ENCODE measurements around the gene KRTAP17-1.
"Not testable (repeated sequence)": the region's sequence is repeated elsewhere in the genome, so short reads cannot be mapped to it uniquely, and the experiment has no call there.

The KRTAP17-1 gene, protein sequence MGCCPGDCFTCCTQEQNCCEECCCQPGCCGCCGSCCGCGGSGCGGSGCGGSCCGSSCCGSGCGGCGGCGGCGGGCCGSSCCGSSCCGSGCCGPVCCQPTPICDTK

DNA sequence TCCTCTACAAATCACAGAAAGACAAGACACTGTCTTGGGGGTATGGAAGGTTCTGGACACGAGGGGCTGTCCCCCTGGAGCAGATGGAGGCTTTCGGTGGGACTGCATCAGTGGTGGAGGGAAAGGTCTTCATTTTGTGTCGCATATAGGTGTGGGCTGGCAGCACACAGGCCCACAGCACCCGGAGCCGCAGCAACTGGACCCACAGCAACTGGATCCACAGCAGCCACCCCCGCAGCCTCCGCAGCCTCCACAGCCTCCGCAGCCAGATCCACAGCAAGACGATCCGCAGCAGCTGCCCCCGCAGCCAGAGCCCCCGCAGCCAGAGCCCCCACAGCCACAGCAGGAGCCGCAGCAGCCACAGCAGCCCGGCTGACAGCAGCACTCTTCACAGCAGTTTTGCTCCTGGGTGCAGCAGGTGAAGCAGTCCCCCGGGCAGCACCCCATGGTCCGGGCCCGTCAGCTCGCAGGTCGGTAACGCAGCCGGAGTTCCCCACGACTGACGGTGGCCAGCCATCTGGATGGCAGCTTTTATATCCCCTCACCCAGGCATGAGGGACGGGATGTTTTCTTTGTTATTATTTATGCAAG is at the start of gene KRTAP17-1:
Gene KRTAP17-1, minus strand, starts transcription at position 507 of the 591 bp plus-strand sequence. Its CDS starts 60 bp downstream, at position 447.
- FAIRE-seq (no peak), DNase-seq (ENCODE audit: low spot score) (no peak)

DNA sequence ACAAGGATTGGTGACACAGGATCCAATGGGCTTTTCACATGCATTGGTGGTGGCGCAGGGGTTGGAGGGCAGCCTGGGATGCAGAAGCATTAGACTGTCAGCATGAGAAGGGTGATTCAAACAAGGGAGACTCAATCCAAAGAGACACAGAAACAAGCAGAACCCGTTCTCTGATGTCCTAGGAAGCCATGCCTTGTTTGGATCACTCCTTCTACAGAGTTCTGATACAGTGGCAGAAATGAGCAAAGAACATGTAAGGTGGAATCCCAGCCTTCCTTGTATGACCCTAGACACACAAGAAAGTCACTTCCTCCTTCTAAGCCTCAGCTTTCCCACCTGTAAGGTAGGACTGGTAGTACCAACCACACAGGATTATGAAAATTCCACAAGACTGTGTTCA is 48.4 kb upstream of the KRTAP17-1 start:
- no peak for DNase-seq (ENCODE audit: low spot score)
- FAIRE-seq = no peak

DNA sequence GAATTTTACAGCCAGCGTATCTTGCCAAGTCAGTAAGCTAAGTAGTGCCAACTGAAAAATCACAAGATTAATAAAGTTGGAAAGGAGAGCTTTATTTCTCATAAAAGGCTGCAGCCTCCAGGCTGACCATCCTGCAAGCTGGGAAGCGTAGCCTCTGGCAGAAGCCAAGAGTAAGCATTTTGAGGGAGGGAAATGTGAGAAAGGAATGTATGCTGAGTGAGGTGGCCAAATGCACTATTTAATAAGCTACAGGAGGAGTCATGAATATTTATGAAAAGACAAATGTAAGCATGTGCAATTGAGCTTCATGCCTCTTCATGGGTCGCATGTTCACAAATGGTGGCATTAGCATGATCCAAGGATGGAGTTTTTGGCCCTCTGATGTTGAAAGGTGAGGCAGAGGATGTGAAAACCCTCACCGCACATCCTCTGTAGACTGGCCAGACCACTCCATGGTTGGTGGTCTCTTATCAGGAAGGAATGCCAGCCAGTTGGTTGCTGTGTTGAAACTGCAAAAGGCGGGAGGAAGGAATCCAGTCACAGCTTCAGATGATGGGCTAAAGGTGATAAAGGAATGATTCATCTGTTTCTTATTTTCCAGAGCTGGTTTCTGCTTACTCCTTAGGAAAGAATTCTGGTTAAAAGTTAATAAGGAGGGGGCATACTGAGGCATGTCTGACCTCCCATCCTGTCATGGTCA is 44.9 kb upstream of the KRTAP17-1 start:
- FAIRE-seq (peak; percentile 98), DNase-seq (ENCODE audit: low spot score) (peak; percentile 98)

DNA sequence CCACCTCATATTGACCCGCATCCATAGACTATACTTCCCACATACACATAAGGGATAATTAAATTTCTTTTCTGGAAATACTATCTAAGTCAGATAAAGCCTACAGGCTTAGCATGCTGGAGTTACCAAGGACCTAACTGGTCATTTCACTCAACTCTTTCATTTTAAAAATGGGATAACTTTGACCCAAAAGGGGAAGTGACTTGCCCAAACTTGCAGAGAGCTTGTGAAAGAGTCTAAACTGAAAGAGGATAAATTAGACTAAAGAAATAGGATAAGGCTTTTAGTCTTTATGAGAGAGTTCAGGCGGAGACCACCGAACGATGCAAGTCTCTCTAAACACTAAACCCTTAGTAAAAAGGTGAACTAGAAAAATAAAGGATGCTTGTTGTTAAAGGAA is 39.0 kb upstream of the KRTAP17-1 start:
- FAIRE-seq (no peak), DNase-seq (ENCODE audit: low spot score) (no peak)

DNA sequence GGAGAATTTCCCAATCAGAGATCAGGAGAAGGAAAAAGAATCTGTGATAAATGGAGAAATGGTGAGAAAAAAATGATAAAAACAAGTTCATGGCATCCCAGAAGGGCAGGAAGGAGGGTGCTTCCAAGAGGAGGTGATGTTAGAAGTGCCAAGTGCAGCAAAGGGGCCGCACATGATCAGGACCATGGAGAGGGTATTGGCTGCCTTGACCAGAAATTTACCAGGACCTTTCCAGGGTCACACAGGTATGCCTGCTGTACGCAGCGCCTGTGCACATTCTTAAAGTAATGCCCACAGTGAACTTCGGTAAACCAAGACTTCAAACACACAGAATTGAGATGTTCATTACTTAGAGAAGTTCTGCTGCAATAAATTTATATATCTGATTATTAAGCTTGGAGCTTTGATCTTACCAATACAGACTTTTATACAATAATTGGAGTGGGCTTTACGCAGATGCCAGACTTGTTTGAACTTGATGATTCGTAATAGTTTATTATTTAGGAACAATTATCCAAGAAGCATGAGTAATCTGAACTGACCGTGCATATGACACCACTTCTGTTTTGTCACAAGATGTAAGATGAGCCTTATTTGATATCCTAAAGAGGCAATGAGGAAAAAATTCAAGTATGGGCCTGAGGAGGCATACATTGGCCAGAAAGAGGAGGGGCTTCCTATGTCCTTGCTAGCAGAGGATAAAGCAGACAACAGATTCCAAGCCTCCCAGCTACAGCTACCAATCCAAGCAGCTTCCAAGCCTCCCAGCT is 37.3 kb upstream of the KRTAP17-1 start:
- no peak for FAIRE-seq
- DNase-seq (ENCODE audit: low spot score) = no peak

DNA sequence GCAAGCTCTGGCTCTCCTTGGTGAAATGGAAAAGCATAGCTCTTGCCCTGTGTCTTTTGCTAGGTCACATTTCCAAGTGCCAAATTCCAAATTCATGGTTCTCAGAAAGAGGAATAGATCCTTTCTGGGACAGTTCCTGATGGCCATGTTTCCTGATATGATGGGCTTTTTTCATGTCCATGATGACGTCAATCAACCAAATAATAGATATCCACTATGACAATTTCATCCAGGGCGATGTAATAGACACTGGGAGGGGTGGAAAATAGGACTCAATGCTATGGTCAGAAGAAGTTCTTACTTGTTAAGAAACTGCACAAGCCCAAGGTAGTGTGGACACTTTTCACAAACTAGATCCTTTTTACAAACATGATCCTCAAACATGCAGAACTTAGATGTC is 35.7 kb upstream of the KRTAP17-1 start:
- no peak for DNase-seq (ENCODE audit: low spot score)
- no peak for FAIRE-seq

DNA sequence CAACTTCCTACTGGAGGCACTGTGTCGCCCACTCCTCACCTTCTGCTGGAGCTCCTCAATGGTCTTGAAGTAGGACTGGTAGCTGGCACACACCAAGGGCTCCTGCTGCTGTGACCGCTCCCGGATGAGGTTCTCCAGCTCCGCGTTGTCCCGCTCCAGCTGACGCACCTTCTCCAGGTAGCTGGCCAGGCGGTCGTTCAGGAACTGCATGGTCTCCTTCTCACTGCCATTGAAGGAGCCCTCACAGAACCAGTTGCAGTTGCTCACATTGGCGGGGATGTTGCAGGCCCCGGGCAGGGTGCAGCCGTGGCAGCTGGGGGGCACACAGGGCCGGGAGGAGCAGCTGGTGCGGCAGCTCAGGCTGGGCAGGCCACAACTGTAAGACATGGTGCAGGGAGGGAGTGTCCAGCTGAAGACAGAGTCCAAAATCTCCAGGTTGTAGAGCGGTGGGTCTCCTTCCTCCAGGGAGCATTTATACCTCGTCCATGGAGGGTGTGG is 34.9 kb upstream of the KRTAP17-1 start, which contains the start of gene KRT33A:
Gene KRT33A, minus strand, starts transcription at position 448 of the 498 bp plus-strand sequence. Its CDS starts 61 bp downstream, at position 387.
- not testable (repeated sequence) for DNase-seq (ENCODE audit: low spot score)

DNA sequence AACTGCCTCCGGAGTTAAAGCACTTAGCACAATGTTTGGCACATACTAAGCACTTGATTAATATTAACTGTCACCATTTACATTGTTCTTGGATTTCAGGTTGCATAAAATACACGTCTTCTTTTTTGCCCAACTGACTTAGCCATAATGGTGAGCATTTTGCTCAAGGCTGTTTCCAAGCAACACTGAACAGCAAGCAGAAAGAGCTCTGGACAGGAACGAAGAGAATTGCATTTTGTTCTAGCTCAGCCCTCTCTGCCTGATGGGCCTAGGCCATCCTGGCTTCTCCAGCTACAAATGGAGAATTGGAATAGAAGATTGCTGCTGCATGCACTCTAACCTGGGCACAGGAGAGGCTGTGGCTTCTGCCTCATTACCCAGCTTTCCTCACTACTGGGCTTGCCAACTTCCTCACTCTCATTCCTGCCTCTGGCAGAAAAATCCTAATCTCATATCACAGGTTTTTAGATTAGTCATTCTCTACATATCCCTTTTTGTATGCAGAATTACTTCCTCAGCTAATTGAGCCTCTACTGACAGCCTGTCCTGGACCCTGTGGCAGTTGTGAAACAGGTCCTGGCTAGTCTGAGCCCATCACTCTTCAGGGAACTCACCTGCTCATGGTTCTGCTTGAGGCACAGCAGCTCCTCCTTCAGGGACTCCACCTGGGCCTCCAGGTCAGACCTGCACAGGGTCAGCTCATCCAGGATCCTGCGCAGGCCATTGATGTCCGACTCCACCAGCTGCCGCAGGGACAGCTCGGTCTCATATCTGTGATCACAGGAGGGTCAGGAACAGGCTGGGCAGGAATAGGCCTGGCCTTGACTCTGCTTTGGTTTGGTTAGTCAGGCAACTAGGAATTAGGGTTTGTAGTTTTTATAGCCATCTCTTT is 32.6 kb upstream of the KRTAP17-1 start:
- FAIRE-seq (no peak), DNase-seq (ENCODE audit: low spot score) (no peak)

More for the DNA sequence above, 34.9 kb upstream of the KRTAP17-1 start, which contains the start of gene KRT33A:
- not testable (repeated sequence) for FAIRE-seq

DNA sequence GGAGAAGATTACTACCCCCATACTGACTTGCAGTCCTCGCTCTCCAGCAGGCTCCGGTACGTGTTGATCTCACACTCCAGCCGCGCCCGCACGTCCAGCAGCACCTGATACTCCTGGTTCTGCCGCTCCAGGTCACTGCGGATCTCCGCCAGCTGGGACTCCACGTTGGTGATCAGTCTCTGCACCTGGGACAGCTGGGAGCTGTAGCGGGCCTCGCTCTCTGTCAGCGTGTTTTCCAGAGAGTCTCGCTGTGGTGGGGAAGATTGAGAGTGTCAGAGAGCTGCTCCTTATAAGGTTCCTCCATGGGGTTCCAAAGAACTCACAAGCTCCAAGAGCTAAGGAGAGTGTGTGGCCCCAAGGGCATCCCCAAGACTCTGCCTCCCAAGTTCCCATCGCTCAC is 30.9 kb upstream of the KRTAP17-1 start:
- not testable (repeated sequence) for FAIRE-seq; DNase-seq (ENCODE audit: low spot score)

DNA sequence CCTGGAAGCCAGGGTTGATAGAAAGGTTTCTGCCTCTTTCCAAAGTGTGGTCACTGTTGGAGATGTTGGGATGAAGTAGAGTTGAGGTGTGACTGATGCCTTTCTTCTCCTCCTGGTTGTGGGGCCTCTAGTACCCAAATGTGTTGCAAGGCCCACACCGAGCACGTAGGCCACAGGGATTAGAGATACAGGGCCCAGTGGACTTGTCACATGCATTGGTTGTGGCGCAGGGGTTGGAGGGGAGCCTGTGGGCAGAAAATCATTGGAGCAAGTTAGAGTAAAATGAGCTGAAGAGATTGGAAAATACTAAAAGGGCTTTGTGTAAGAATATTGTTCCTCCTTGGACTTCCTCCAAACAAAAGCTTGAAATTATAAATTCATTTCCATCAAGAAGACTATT is 30.5 kb upstream of the KRTAP17-1 start:
- FAIRE-seq (no peak), DNase-seq (ENCODE audit: low spot score) (no peak)

DNA sequence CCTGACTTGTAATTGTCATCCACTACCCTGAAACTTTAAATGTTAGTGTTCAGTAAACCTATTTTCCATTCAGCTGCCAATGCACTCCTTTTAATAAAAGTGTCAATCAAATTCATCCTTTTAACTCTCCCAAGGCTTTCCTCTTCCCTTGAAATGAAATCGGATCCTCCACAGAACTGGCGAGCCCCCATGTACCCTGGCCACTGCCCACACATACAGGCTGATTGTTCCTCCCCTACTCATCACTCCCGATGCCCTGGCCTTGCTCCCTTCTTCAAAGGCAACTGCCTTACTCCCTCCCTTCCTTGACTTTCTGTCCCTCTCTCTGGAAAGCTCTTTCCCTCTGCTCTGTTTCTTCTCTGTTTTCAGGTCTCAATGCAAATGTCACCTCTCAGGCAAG is 27.5 kb upstream of the KRTAP17-1 start:
- FAIRE-seq = no peak
- DNase-seq (ENCODE audit: low spot score) = no peak

DNA sequence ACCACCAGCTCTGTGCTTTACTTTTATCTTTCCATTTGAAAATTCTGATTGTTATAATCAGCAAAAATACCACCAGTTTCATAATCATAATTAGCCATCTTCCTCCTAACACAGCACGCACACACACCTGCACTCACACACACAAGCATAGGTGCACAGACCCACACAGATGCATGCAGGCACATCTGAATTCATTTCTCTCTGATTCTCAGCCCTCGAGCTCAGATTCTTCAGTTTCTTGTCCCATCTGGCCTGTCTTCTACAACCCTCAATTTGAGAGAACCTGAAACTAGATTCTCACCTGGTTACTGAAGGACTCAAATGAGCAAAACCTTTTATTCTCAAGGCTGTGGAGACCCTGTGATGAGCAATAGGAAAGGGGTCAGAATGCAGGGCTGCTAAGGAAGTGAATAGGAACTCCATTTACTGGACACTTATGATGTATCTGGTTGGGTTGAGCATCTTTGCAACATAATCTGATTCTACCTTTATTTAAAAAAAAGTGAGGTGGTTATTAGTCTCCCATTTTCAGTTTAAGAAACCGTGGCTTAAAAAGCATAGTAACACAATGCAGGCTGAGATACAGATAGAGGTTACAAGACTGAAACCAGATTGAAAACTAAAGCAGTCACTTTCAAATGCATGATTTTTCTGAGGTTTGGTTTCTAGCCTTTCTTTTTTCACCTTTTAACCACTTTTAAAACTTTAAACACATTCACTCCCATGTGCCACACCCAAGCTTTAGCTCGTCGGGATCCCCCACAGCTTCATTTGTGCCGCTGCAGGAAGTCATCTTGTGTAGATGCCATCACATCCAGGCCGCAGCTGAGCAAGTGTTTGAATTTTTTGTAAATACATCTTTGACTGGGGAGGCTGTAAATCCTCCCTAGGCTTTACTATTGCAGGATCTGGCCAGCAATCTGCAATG is 25.7 kb upstream of the KRTAP17-1 start:
- FAIRE-seq = no peak
- no peak for DNase-seq (ENCODE audit: low spot score)

DNA sequence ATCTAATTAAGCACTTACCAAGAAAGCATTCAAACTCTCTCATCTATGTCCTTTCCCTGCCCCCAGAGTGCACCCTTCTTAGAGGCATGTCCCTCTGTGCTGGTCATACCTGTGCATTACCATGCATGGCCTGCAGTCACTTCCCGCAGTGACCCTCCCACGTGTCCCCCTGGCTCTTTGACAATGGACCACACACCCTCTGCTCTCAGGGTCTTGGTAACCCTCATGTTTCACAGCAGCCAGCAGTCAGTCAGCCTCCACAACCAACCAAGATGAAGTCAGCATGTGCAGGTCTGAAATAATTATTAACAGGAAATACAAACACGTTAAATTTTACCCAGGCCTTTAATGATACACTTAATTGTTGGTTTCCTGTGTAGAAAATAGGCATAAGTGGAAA is 25.0 kb upstream of the KRTAP17-1 start:
- no peak for DNase-seq (ENCODE audit: low spot score)
- FAIRE-seq = no peak

DNA sequence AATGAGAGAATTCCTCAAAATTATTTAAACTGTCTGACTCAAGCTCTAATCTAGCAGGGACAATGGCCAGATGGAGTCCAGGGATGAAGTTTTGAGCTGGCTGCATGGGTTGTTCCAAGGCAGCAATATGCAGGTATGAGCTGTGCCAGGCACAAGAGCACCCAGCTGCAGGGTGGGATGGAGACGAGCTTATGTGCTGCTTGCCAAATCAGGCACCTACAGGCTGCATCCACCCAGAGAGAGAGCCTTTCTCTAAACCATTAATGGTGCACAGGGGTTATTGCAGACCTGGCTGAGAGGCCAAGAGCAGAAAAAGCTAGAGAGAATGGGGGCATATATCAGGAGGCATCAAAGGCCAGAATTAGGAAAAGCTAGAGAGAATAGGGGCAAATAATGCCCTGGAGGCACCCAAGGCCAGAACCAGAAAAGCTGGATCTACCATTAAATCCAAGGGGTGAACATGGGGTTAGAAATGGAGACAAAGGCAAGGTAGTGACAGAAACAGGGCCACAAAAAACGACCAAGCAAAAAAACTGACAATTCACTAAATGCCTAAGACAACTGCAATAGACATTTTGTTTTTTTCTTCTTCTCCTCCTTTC is 24.2 kb upstream of the KRTAP17-1 start:
- FAIRE-seq = no peak
- no peak for DNase-seq (ENCODE audit: low spot score)

DNA sequence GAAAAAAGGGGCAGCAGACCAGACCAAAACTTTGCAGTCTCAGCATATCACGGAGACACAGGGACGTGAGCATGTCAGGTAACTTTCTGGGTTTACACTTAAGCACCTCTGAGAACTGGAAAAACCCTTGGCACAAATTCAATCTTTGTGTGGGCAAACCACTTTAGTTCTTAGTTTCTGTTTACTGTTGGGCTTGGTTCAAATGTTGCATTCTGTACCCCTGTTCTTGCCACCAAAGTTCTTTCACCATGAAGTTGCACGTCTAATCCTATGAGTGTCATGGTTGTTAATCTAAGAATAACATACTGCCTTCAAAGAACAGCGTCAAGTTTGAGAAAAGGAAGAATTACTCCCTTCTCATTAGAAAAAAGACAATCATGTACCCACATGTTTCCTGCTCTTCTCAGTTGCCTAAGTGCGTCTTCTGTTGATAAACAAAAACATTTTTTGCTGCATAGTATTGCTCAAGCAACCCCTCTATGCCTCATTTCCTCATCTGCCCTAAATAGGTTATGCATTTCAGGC is 23.5 kb upstream of the KRTAP17-1 start:
- no peak for FAIRE-seq
- no peak for DNase-seq (ENCODE audit: low spot score)

DNA sequence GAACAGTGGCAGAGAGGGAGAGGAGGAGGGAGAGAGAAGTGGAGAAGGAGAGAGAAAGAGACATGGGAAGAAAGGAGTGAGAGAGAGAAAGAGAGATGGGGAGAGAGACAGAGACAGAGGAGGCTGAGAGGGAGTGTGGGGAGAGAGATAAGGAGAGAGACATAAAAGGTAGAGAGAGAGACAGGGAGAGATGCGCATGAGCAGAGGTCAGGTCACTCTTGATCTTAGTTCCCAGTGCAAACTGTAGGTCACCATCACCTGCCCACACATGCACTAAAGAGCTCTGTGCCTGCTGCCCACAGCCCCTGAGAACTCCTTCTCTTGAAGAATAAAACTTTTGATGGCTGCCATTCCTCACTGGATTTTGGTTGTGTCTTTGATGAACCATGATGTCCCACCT is 20.2 kb upstream of the KRTAP17-1 start:
- FAIRE-seq (no peak), DNase-seq (ENCODE audit: low spot score) (no peak)

DNA sequence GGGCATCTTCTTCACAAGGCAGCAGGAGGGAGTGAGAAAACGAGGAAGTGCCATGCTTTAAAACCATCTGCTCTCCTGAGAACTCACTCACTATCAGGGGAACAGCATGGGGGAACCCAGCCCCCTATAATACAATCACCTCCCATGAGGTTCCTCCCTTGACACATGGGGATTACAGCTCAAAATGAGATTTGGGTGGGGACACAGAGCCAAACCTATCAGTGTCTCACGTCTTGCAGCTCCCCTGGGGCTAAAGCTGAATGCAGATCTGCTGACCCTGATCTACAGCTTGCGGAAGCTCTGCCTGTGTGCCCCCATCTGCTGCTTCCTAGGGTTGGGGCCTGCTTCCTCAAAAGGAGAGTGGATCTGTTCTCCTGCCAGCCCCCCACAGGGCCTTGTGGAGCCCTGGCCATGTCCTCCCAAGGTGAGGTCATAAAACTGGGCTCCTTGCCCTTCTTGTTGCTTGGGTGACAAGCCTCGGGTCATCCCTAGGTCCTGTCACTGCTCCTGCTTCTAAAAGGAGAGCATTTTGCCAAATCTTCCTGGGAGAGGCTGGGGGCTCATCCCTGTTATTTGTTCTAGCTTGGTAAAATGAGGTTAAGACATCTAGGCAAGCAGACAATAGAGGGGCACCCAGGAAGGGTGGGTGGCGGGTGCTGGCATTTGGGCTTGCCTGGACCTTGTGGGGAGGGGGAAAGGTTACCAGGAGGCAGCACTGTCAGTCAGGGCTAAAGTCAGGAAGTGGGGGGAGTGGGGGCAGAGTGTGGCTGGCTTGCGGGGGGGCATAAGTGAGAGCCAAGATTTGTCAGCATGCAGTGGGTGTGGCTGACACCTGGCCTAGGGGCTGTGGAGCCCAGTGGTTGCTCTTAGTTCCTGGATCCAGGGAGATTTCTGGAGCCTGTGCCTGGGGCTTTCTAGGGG is 19.1 kb upstream of the KRTAP17-1 start:
- FAIRE-seq (no peak), DNase-seq (ENCODE audit: low spot score) (no peak)

DNA sequence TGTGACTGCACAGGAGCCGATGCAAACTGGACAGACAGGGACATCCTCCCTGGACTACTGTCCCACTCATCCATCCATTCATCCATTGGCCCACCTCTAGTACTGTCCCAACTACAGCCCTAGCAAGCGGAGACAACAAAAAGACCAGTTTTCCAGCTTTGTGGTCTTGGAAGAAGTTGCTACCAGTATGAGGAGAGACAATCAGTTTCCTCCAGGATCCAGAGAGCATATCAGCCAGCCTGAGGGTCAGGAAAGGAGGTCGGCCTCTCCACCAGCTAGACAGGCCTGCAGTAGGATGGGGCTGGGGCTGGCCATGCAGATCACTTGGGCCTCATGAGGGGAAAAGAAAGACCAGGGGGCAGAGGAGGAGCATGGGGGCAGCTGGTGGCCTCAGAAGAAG is 18.3 kb upstream of the KRTAP17-1 start:
- FAIRE-seq = no peak
- no peak for DNase-seq (ENCODE audit: low spot score)
